Trophoblast cell (in vitro differentiated cells and primary cell): ENCODE measurements around the gene NCBP2L.
A peak's percentile ranks its signal among the peaks of the same experiment; 100 is the strongest.

Experiments used
- DNase-seq, 2 donors: peaks; one replicate each; pipeline ENCODE4 v3.0.0-alpha.2; 2016
- H2AFZ ChIP-seq: 2 replicates; pipeline ENCODE4 v1.6.1; 2013; ENCODE audit warnings: low read length, moderate library complexity, mild to moderate bottlenecking; ENCODE audit not compliant: insufficient read depth, poor library complexity
- H2AK5ac ChIP-seq: 2 replicates; pipeline ENCODE4 v1.6.1; 2013; ENCODE audit warnings: mild to moderate bottlenecking, low read length
- H2BK120ac ChIP-seq: 2 replicates; pipeline ENCODE4 v1.6.1; 2013; ENCODE audit warnings: low read length, mild to moderate bottlenecking, moderate library complexity; ENCODE audit not compliant: insufficient read depth, poor library complexity
- H2BK12ac ChIP-seq: 2 replicates; pipeline ENCODE4 v1.6.1; 2013; ENCODE audit warnings: mild to moderate bottlenecking, low read length, moderate library complexity
- H2BK5ac ChIP-seq: 2 replicates; pipeline ENCODE4 v1.6.1; 2013; ENCODE audit warnings: low read length, low read depth, moderate library complexity, mild to moderate bottlenecking; ENCODE audit not compliant: poor library complexity
- H3K14ac ChIP-seq: 2 replicates; pipeline ENCODE4 v1.6.1; 2013; ENCODE audit warnings: mild to moderate bottlenecking, low read length
- H3K18ac ChIP-seq: 2 replicates; pipeline ENCODE4 v1.6.1; 2013; ENCODE audit warnings: mild to moderate bottlenecking, low read length
- H3K23ac ChIP-seq: 2 replicates; pipeline ENCODE4 v1.6.1; 2013; ENCODE audit warnings: low read length
- H3K27ac ChIP-seq: 2 replicates; pipeline ENCODE4 v1.5.1; 2013; ENCODE audit warnings: low read depth, mild to moderate bottlenecking, inconsistent platforms, low read length, moderate library complexity
- H3K27me3 ChIP-seq: 2 replicates; pipeline ENCODE4 v1.6.1; 2013; ENCODE audit warnings: inconsistent platforms, mild to moderate bottlenecking, low read length, moderate library complexity; ENCODE audit not compliant: insufficient read depth
- H3K36me3 ChIP-seq, 2 experiments: 1 replicate in 1 of 2; 2 replicates in 1 of 2; pipeline ENCODE4 v1.6.1; 2013; ENCODE audit warnings: low read length in 2 of 2, mild to moderate bottlenecking in 2 of 2, moderate library complexity in 1 of 2; ENCODE audit not compliant: insufficient read depth in 2 of 2, control insufficient read depth in 1 of 2
- H3K4ac ChIP-seq: 2 replicates; pipeline ENCODE4 v1.6.1; 2013; ENCODE audit warnings: low read depth, mild to moderate bottlenecking, low read length, moderate library complexity
- H3K4me1 ChIP-seq, 2 experiments: 1 replicate in 1 of 2; 2 replicates in 1 of 2; pipeline ENCODE4 v1.6.1; 2013; ENCODE audit warnings: low read length in 2 of 2, mild to moderate bottlenecking in 2 of 2, moderate library complexity in 1 of 2; ENCODE audit not compliant: insufficient read depth in 2 of 2, control insufficient read depth in 1 of 2
- H3K4me2 ChIP-seq: 2 replicates; pipeline ENCODE4 v1.6.1; 2013; ENCODE audit warnings: inconsistent platforms, mild to moderate bottlenecking, low read length, moderate library complexity
- H3K4me3 ChIP-seq: 2 replicates; pipeline ENCODE4 v1.5.1; 2013; ENCODE audit warnings: mild to moderate bottlenecking, low read depth, low read length, inconsistent platforms
- H3K79me1 ChIP-seq: one replicate; pipeline ENCODE4 v1.6.1; 2013; ENCODE audit warnings: low read length
- H3K79me2 ChIP-seq: 2 replicates; pipeline ENCODE4 v1.6.1; 2013; ENCODE audit warnings: low read length, mild to moderate bottlenecking; ENCODE audit not compliant: control insufficient read depth, insufficient read depth, poor library complexity
- H3K9ac ChIP-seq: 2 replicates; pipeline ENCODE4 v1.6.1; 2013; ENCODE audit warnings: mild to moderate bottlenecking, low read length
- H3K9me3 ChIP-seq: 2 replicates; pipeline ENCODE4 v1.6.1; 2013; ENCODE audit warnings: low read depth, mild to moderate bottlenecking, control low read depth, inconsistent platforms, low read length; ENCODE audit not compliant: insufficient read depth
- H4K12ac ChIP-seq: 2 replicates; pipeline ENCODE4 v1.6.1; 2013; ENCODE audit warnings: low read depth, mild to moderate bottlenecking, low read length, moderate library complexity
- H4K8ac ChIP-seq: 2 replicates; pipeline ENCODE4 v1.6.1; 2013; ENCODE audit warnings: low read depth, mild to moderate bottlenecking, low read length, moderate library complexity
- H4K91ac ChIP-seq: one replicate; pipeline ENCODE4 v1.6.1; 2013; ENCODE audit warnings: low read depth, mild to moderate bottlenecking, low read length, moderate library complexity
- WGBS: extraction: QIAGEN DNeasy Blood & Tissue Kit; methylation state at CpG from one replicate; pipeline ENCODE4 v1.1.7; 2013; ENCODE audit warnings: missing lambda C conversion rate; ENCODE audit not compliant: insufficient read length, insufficient coverage; ENCODE audit errors: extremely low coverage; 5-methylcytosine and 5-hydroxymethylcytosine counted together

Gene NCBP2L

GRCh38 chrX:107741404-107741790 is 36.1 kb upstream of the NCBP2L start:
- WGBS: no CpG with 5 or more reads among the region's 7 CpGs
- DNase-seq: no peak
- H2BK120ac ChIP-seq: no peak overlapping the region

GRCh38 chrX:107742700-107743191 is 34.8 kb upstream of the NCBP2L start:
- Histone ChIP-seq H3K18ac (no peak overlapping the region), H3K4me1 (peaks cover 0 to under 1% of the 10 kb centered on the region in 2 experiments), H4K8ac (peak overlapping the region; percentile 23), H2BK12ac (no peak overlapping the region), H3K27ac (no peak overlapping the region), H4K91ac (no peak overlapping the region), H3K23ac (no peak overlapping the region), H2BK120ac (no peak overlapping the region), H2AK5ac (no peak overlapping the region), H3K4ac (no peak overlapping the region), H4K12ac (no peak overlapping the region), H2AFZ (peak overlapping the region; percentile 73), H3K36me3 (no peaks in the 10 kb centered on the region), H3K9ac (no peak overlapping the region), H3K4me2 (no peak overlapping the region), H3K14ac (no peak overlapping the region), H3K27me3 (no peaks in the 10 kb centered on the region), H3K4me3 (no peak overlapping the region), H3K79me2 (no peaks in the 10 kb centered on the region), H2BK5ac (no peak overlapping the region), H3K9me3 (no peaks in the 10 kb centered on the region), H3K79me1 (no peaks in the 10 kb centered on the region)
- no CpG with 5 or more reads among the region's 23 CpGs for WGBS
- no peak for DNase-seq

More at GRCh38 chrX:107741404-107741790, 36.1 kb upstream of the NCBP2L start:
- H3K18ac ChIP-seq: no peak overlapping the region
- no peaks in the 10 kb centered on the region for H3K36me3 ChIP-seq
- H3K4me3 ChIP-seq: no peak overlapping the region
- no peak overlapping the region for H2AFZ ChIP-seq
- H3K14ac ChIP-seq: no peak overlapping the region
- no peak overlapping the region for H3K4me2 ChIP-seq
- no peak overlapping the region for H4K8ac ChIP-seq
- H2BK5ac ChIP-seq: no peak overlapping the region
- H3K23ac ChIP-seq: no peak overlapping the region
- no peak overlapping the region for H4K12ac ChIP-seq
- no peak overlapping the region for H3K27ac ChIP-seq
- no peak overlapping the region for H2AK5ac ChIP-seq
- H2BK12ac ChIP-seq: no peak overlapping the region
- no peaks in the 10 kb centered on the region for H3K9me3 ChIP-seq
- no peaks in the 10 kb centered on the region for H3K4me1 ChIP-seq
- no peaks in the 10 kb centered on the region for H3K79me1 ChIP-seq
- no peak overlapping the region for H3K9ac ChIP-seq
- H4K91ac ChIP-seq: no peak overlapping the region
- no peak overlapping the region for H3K4ac ChIP-seq
- no peaks in the 10 kb centered on the region for H3K27me3 ChIP-seq
- H3K79me2 ChIP-seq: no peaks in the 10 kb centered on the region

- H2BK120ac ChIP-seq: no peak overlapping the region
- no peaks in the 10 kb centered on the region for H3K9me3 ChIP-seq
- no peak overlapping the region for H3K18ac ChIP-seq
- H2AK5ac ChIP-seq: no peak overlapping the region
- H4K12ac ChIP-seq: no peak overlapping the region
- H2BK5ac ChIP-seq: no peak overlapping the region
- peaks cover 2 to 3% of the 10 kb centered on the region in 2 experiments for H3K4me1 ChIP-seq
- H3K23ac ChIP-seq: no peak overlapping the region
- no peaks in the 10 kb centered on the region for H3K79me2 ChIP-seq
- H4K91ac ChIP-seq: no peak overlapping the region
- H3K4ac ChIP-seq: no peak overlapping the region
- H3K4me2 ChIP-seq: no peak overlapping the region
- H3K9ac ChIP-seq: no peak overlapping the region
- no peak for DNase-seq
- H3K36me3 ChIP-seq: no peaks in the 10 kb centered on the region
- no peak overlapping the region for H3K14ac ChIP-seq
- H3K27ac ChIP-seq: no peak overlapping the region
- no peaks in the 10 kb centered on the region for H3K27me3 ChIP-seq
- H4K8ac ChIP-seq: no peak overlapping the region
- H3K4me3 ChIP-seq: no peak overlapping the region
- H2BK12ac ChIP-seq: no peak overlapping the region
- WGBS: no CpG with 5 or more reads among the region's 7 CpGs
- no peak overlapping the region for H2AFZ ChIP-seq
- H3K79me1 ChIP-seq: no peaks in the 10 kb centered on the region
Measured at GRCh38 chrX:107743995-107744394, 33.5 kb upstream of the NCBP2L start.

- H3K79me2 ChIP-seq: no peaks in the 10 kb centered on the region
Measured at GRCh38 chrX:107744868-107745267, 32.7 kb upstream of the NCBP2L start.

More at GRCh38 chrX:107744868-107745267, 32.7 kb upstream of the NCBP2L start:
- Histone ChIP-seq H4K12ac (no peak overlapping the region), H3K23ac (no peak overlapping the region), H3K18ac (no peak overlapping the region), H3K27ac (no peak overlapping the region), H2BK5ac (no peak overlapping the region), H2AK5ac (no peak overlapping the region), H3K4ac (no peak overlapping the region), H2BK12ac (no peak overlapping the region), H3K4me2 (no peak overlapping the region), H3K27me3 (no peaks in the 10 kb centered on the region), H4K8ac (no peak overlapping the region), H3K36me3 (no peaks in the 10 kb centered on the region), H2BK120ac (no peak overlapping the region), H3K79me1 (no peaks in the 10 kb centered on the region), H4K91ac (no peak overlapping the region), H3K9ac (no peak overlapping the region), H3K14ac (no peak overlapping the region), H2AFZ (no peak overlapping the region), H3K4me3 (no peak overlapping the region), H3K4me1 (peaks cover 2 to 3% of the 10 kb centered on the region in 2 experiments), H3K9me3 (no peaks in the 10 kb centered on the region)
- DNase-seq: no peak
- no CpG with 5 or more reads among the region's 2 CpGs for WGBS
